ENCODE data around the gene MLX. TPM values are rescaled to one million over a fixed set of nuclear protein-coding genes. Genes with fewer than 3 reads are reported as not detected.

MLX gene
- total RNA-seq, 3 donors from 2014 or later, result 69.6 to 110 (median 103) TPM

DNA sequence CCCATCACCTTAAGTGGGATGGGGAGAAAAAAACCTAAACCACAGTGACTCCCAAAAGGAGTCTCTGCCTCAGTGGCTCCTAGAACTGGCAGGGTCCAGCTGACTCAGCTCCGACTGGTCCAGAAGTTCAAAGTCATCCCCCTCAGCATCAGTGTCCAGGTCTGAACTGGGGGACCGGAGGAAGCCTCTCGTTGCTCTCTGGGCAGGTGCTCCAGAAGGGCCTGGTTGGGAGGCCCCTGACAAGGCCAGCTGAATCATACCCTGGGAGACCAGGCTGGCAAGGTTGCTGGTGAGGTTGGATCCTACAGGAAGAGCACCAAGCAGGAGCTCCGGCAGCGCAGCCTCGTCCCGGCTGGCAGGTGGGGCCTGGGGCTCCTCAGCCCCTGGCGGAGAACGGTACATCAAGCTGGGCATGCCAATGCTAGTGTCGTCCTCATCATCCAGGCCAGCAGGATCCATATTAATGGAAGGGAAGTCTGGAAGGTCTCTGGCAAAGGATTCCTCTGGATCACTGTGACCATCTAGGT lies 14.9 kb downstream of the MLX start:
- Histone ChIP-seq H3K4me3 (no peak overlapping the region), H3K4me1 (ENCODE audit: low read depth) (peaks cover 14% of the 10 kb centered on the region), H3K9me3 (no peaks in the 10 kb centered on the region), H3K36me3 (ENCODE audit: low read depth) (no peaks in the 10 kb centered on the region)
- TF ChIP-seq CTCF (IDR thresholded peaks at IDR 0.05), result no peak
- no peak for DNase-seq
- ATAC-seq, result no peak
- intact Hi-C loops (cut with DNase I, micrococcal nuclease), result no loop called here

DNA sequence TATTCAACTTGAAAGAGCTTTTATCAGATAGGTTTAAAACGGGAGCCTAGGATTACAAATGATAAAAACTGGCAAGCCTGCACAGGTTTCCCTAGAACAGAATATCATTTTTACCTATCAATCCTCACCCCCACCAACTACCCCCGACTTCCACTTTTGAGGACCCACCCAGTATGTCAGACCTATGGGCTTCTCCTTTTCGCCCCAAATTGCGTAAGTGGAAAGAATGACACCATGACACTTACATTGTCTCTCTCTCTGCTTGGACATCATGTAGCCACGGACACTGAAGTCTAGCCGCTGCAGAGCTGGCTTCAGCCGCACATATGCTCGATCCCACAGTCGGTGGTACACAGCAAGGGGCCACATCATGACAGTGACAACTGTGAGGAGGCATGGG lies 18.0 kb downstream of the MLX start:
- no peaks in the 10 kb centered on the region for H3K36me3 ChIP-seq (ENCODE audit: low read depth)
- ATAC-seq (no peak), DNase-seq (no peak)
- TF ChIP-seq CTCF (IDR thresholded peaks at IDR 0.05), result no peak
- H3K4me3 ChIP-seq, result no peak overlapping the region
- no peaks in the 10 kb centered on the region for H3K9me3 ChIP-seq
- H3K4me1 ChIP-seq (ENCODE audit: low read depth), result peaks cover 2% of the 10 kb centered on the region
- intact Hi-C loops (cut with DNase I, micrococcal nuclease), result no loop called here

DNA sequence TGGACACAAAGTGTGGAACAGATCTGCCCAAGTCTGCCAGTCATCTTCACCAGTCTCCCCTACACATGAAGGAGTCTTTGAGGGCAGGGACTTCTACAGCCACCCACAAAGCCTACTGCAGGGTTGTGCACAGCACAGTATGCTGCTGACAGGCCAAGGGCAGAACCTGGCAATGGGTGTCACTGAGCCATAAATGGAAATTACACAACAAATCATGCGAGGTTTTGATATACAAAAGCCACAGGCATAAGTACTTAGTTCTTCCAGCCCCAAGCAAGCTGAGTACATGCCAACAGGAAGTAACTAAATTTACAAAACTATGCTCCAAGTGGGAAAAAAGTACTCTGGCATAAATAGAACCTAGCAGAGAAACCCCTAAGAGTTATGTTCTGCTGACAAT lies 18.5 kb downstream of the MLX start:
- Histone ChIP-seq H3K9me3 (no peaks in the 10 kb centered on the region), H3K4me3 (no peak overlapping the region), H3K4me1 (ENCODE audit: low read depth) (peaks cover 2% of the 10 kb centered on the region), H3K36me3 (ENCODE audit: low read depth) (no peaks in the 10 kb centered on the region)
- no peak for TF ChIP-seq CTCF (IDR thresholded peaks at IDR 0.05)
- intact Hi-C loops (cut with DNase I, micrococcal nuclease), result no loop called here
- no peak for ATAC-seq
- DNase-seq, result no peak

DNA sequence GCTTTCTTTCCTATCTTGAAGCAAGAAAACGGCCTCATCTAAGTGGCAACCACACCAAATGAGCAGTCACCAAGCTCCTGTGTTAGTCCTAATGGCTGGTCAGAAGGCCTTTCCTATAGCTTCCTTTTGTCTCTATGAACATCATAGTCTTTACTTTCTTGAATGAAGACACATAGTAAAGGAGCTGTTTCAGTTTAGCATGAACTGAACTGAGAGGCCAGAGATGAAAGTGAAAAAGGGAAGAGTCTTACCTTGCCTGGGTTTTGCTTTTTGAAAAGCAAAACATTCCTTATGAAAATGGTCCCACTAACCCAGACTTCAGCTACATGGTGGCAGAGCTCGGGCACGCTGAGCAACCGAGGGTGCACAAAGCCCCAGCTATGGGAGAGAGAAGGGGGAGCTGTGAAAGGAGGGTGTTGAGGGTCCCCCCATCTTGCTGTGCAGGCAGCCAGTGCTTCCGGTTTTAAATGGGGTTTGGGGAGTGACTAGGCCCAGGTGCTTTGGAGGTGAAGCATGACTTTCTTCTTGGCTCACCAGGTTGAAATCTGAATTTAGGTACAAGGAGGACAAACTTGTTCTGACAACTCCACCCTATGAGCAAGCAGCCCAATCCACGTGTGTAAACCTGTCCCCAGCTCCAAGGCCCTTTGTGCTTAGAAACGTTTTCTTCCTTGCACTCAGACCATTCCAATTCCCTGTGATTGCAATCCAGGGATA lies 19.8 kb downstream of the MLX start:
- H3K4me3 ChIP-seq, result no peak overlapping the region
- intact Hi-C loops (cut with DNase I, micrococcal nuclease), result no loop called here
- no peaks in the 10 kb centered on the region for H3K36me3 ChIP-seq (ENCODE audit: low read depth)
- peaks cover 2% of the 10 kb centered on the region for H3K4me1 ChIP-seq (ENCODE audit: low read depth)
- DNase-seq (no peak), ATAC-seq (no peak)
- no peaks in the 10 kb centered on the region for H3K9me3 ChIP-seq
- TF ChIP-seq CTCF (IDR thresholded peaks at IDR 0.05), result no peak

GRCh38 chr17:42590886-42591285 lies 24.0 kb downstream of the MLX start:
- H3K9me3 ChIP-seq, result no peaks in the 10 kb centered on the region
- intact Hi-C loops (cut with DNase I, micrococcal nuclease), result no loop called here
- TF ChIP-seq CTCF (IDR thresholded peaks at IDR 0.05), result no peak
- H3K4me1 ChIP-seq (ENCODE audit: low read depth), result peaks cover 2% of the 10 kb centered on the region
- DNase-seq (no peak), ATAC-seq (no peak)
- H3K36me3 ChIP-seq (ENCODE audit: low read depth), result no peaks in the 10 kb centered on the region
- H3K4me3 ChIP-seq, result no peak overlapping the region
